Smooth muscle cell (in vitro differentiated cells): ENCODE measurements around the gene ZNF446. TPM values are rescaled to one million over a fixed set of nuclear protein-coding genes. Genes with fewer than 3 reads are reported as not detected.

Source experiments
- polyA plus RNA-seq: library from polyadenylated mRNA; unstranded; fragments of >200 nt; fragmentation: Nextera tagmentation; extraction: Ambion mirVana; gene quantifications from 2 replicates; pipeline ENCODE4 v1.2.1, GENCODE V29; 2016
- small RNA-seq: library from RNA; depleted of rRNA; stranded (forward); fragments of <200 nt; gene quantifications from one replicate; pipeline ENCODE3, GENCODE V24; 2014
- total RNA-seq: library from RNA; depleted of rRNA; stranded (reverse); fragments of >200 nt; gene quantifications from 2 replicates; pipeline ENCODE4 v1.2.3, GENCODE V29; 2014

Gene ZNF446
- total and polyA plus RNA-seq, 2 experiments from 2014 or later = 9.0 to 9.5 TPM

Small RNA genes lying within 50 kb of the gene (small RNA-seq; reads per million reads assigned to genes)
- not detected for gene RN7SL693P
- not detected for gene RNU6-1337P

Other genes with a start within 250 kb of the ZNF446 start
- 25.6 and 144 TPM in 2 replicates for gene ZNF544, start 247.4 kb upstream of the ZNF446 start, total RNA-seq
- gene ZNF544, start 247.4 kb upstream of the ZNF446 start, polyA plus RNA-seq = 12.9 and 21.4 TPM in 2 replicates
- 6.6 and 7.8 TPM in 2 replicates for gene ZNF8, start 197.4 kb upstream of the ZNF446 start, total RNA-seq
- gene ZNF8, start 197.4 kb upstream of the ZNF446 start, polyA plus RNA-seq = 1.1 and 1.8 TPM in 2 replicates
- 46.4 and 93.9 TPM in 2 replicates for gene ERVK3-1, start 171.0 kb upstream of the ZNF446 start, total RNA-seq
- 46.5 and 57.7 TPM in 2 replicates for gene ERVK3-1, start 171.0 kb upstream of the ZNF446 start, polyA plus RNA-seq
- 1.7 and 2.2 TPM in 2 replicates for gene ZSCAN22, start 149.4 kb upstream of the ZNF446 start, total RNA-seq
- 2.4 and 2.5 TPM in 2 replicates for gene ZSCAN22, start 149.4 kb upstream of the ZNF446 start, polyA plus RNA-seq
- 77.8 and 92.3 TPM in 2 replicates for gene A1BG, start 122.9 kb upstream of the ZNF446 start, total RNA-seq
- gene A1BG, start 122.9 kb upstream of the ZNF446 start, polyA plus RNA-seq = 114 and 133 TPM in 2 replicates
- gene ZNF497, start 113.6 kb upstream of the ZNF446 start, total RNA-seq = 0.58 and 1.3 TPM in 2 replicates
- 4.6 and 6.1 TPM in 2 replicates for gene ZNF497, start 113.6 kb upstream of the ZNF446 start, polyA plus RNA-seq
- 4.4 and 5.9 TPM in 2 replicates for gene ZNF837, start 95.3 kb upstream of the ZNF446 start, total RNA-seq
- gene ZNF837, start 95.3 kb upstream of the ZNF446 start, polyA plus RNA-seq = 7.8 and 8.4 TPM in 2 replicates
- gene RPS5, start 89.1 kb upstream of the ZNF446 start, total RNA-seq = 1,602 and 1,773 TPM in 2 replicates
- gene RPS5, start 89.1 kb upstream of the ZNF446 start, polyA plus RNA-seq = 650 and 684 TPM in 2 replicates
- gene RNF225, start 80.7 kb upstream of the ZNF446 start, total RNA-seq = not detected in 2 replicates
- gene RNF225, start 80.7 kb upstream of the ZNF446 start, polyA plus RNA-seq = 0.96 and 2.2 TPM in 2 replicates
- gene ZNF584, start 67.7 kb upstream of the ZNF446 start, total RNA-seq = 5.0 and 16.9 TPM in 2 replicates
- 9.1 and 12.7 TPM in 2 replicates for gene ZNF584, start 67.7 kb upstream of the ZNF446 start, polyA plus RNA-seq
- gene ZNF132, start 36.2 kb upstream of the ZNF446 start, total RNA-seq = 0.63 and 2.3 TPM in 2 replicates
- 0.40 and 0.69 TPM in 2 replicates for gene ZNF132, start 36.2 kb upstream of the ZNF446 start, polyA plus RNA-seq
- 3.1 and 3.3 TPM in 2 replicates for gene ZNF324B, start 24.7 kb upstream of the ZNF446 start, total RNA-seq
- 1.5 and 2.6 TPM in 2 replicates for gene ZNF324B, start 24.7 kb upstream of the ZNF446 start, polyA plus RNA-seq
- gene ZNF324, start 9.3 kb upstream of the ZNF446 start, total RNA-seq = 4.4 and 8.8 TPM in 2 replicates
- 9.0 and 10.2 TPM in 2 replicates for gene ZNF324, start 9.3 kb upstream of the ZNF446 start, polyA plus RNA-seq
- 0.54 and 6.6 TPM in 2 replicates for gene SLC27A5, start 35.6 kb downstream of the ZNF446 start, total RNA-seq
- gene SLC27A5, start 35.6 kb downstream of the ZNF446 start, polyA plus RNA-seq = 7.4 and 7.5 TPM in 2 replicates
- gene ZBTB45, start 43.5 kb downstream of the ZNF446 start, total RNA-seq = 5.1 and 8.7 TPM in 2 replicates
- gene ZBTB45, start 43.5 kb downstream of the ZNF446 start, polyA plus RNA-seq = 23.7 and 25.1 TPM in 2 replicates
- 144 and 148 TPM in 2 replicates for gene TRIM28, start 67.7 kb downstream of the ZNF446 start, total RNA-seq
- 178 and 193 TPM in 2 replicates for gene TRIM28, start 67.7 kb downstream of the ZNF446 start, polyA plus RNA-seq
- gene CHMP2A, start 78.8 kb downstream of the ZNF446 start, total RNA-seq = 132 and 153 TPM in 2 replicates
- gene CHMP2A, start 78.8 kb downstream of the ZNF446 start, polyA plus RNA-seq = 213 and 228 TPM in 2 replicates
- gene UBE2M, start 82.3 kb downstream of the ZNF446 start, total RNA-seq = 30.7 and 45.9 TPM in 2 replicates
- 118 and 126 TPM in 2 replicates for gene UBE2M, start 82.3 kb downstream of the ZNF446 start, polyA plus RNA-seq
- gene MZF1, start 97.0 kb downstream of the ZNF446 start, total RNA-seq = 12.2 and 18.7 TPM in 2 replicates
- 10.2 and 18.5 TPM in 2 replicates for gene MZF1, start 97.0 kb downstream of the ZNF446 start, polyA plus RNA-seq